Right forelimb (tissue), 1 donor: ENCODE data around the gene NLRP8.
"Not testable (repeated sequence)": the region's sequence is repeated elsewhere in the genome, so short reads cannot be mapped to it uniquely, and the experiment has no call there.

ENCODE experiments used
- DNase-seq: peaks from one replicate; pipeline ENCODE4 v3.0.0-alpha.2; 2018

Gene NLRP8

GRCh38 chr19:55980415-55980814 is 32.8 kb downstream of the NLRP8 start:
- no peak for DNase-seq

GRCh38 chr19:55985254-55985653 is 37.6 kb downstream of the NLRP8 start:
- DNase-seq: no peak

GRCh38 chr19:55986487-55986886 is 38.9 kb downstream of the NLRP8 start, which contains the start of gene NLRP5:
Gene NLRP5, plus strand, starts transcription at chr19:55986775.
- DNase-seq: no peak

- no peak for DNase-seq
Observed at GRCh38 chr19:55990831-55991230, 43.2 kb downstream of the NLRP8 start.

GRCh38 chr19:55993492-55993891 is 45.9 kb downstream of the NLRP8 start:
- no peak for DNase-seq

GRCh38 chr19:56014765-56015164 is 67.1 kb downstream of the NLRP8 start:
- DNase-seq: no peak

- DNase-seq: no peak
Observed at GRCh38 chr19:56015756-56016155, 68.1 kb downstream of the NLRP8 start.

GRCh38 chr19:56019325-56019724 is 71.7 kb downstream of the NLRP8 start:
- not testable (repeated sequence) for DNase-seq

GRCh38 chr19:56020355-56020975 is 72.8 kb downstream of the NLRP8 start:
- not testable (repeated sequence) for DNase-seq

- DNase-seq: no peak
Observed at GRCh38 chr19:56026769-56027168, 79.1 kb downstream of the NLRP8 start.
